ENCODE measurements around the gene PHC2. TPM values are rescaled to one million over a fixed set of nuclear protein-coding genes. Genes with fewer than 3 reads are reported as not detected.

PHC2 gene
- total RNA-seq, 1 experiment from 2014 or later: 176 TPM

- H3K79me2 ChIP-seq (ENCODE audit: insufficient read depth, low read length): peaks cover 38% of the 10 kb centered on the region
Measured at GRCh38 chr1:33350611-33351280, 80.1 kb downstream of the PHC2 start.

More at GRCh38 chr1:33350611-33351280, 80.1 kb downstream of the PHC2 start:
- CTCF ChIA-PET: interaction anchor here (0.8 to 1.3 kb wide), 2 partner anchors 19 to 121 kb away, joined by 3 to 4 read pairs; no protein-coding TSS in a partner anchor
- H3K4me2 ChIP-seq (ENCODE audit: low read length): peak overlapping the region; percentile 96
- ATAC-seq: no peak
- H3K4me3 ChIP-seq (replicated peaks in 1 of 2; ENCODE audit: low read depth in 1 of 2, low read length in 2 of 2): peak overlapping the region; percentile 47 to 70
- DNase-seq (ENCODE audit: low read depth, low spot score): no peak
- H3K9me3 ChIP-seq (ENCODE audit: control insufficient read depth in 1 of 2, insufficient read depth in 1 of 2, low read depth in 1 of 2, low read length in 2 of 2): no peaks in the 10 kb centered on the region
- TF ChIP-seq YY1 (IDR thresholded peaks at IDR 0.05; ENCODE audit: extremely low read depth, insufficient replicate concordance, low read depth, low read length) (no peak), RAD21 (IDR thresholded peaks at IDR 0.05; ENCODE audit: low read depth) (no peak), ATF3 (IDR thresholded peaks at IDR 0.05) (no peak), ELF1 (IDR thresholded peaks at IDR 0.05; ENCODE audit: borderline replicate concordance, low read depth) (no peak), CTCF (IDR thresholded peaks at IDR 0.05 in 2 of 3, conservative IDR thresholded peaks at IDR 0.05 in 1 of 3; ENCODE audit: borderline replicate concordance in 1 of 3, insufficient read depth in 1 of 3, low read depth in 2 of 3, low read length in 2 of 3) (no peak), POLR2AphosphoS5 (IDR thresholded peaks at IDR 0.05; ENCODE audit: low read depth, low read length) (no peak), SP1 (IDR thresholded peaks at IDR 0.05; ENCODE audit: low read depth) (no peak)
- TF ChIP-seq, protein P1, sequence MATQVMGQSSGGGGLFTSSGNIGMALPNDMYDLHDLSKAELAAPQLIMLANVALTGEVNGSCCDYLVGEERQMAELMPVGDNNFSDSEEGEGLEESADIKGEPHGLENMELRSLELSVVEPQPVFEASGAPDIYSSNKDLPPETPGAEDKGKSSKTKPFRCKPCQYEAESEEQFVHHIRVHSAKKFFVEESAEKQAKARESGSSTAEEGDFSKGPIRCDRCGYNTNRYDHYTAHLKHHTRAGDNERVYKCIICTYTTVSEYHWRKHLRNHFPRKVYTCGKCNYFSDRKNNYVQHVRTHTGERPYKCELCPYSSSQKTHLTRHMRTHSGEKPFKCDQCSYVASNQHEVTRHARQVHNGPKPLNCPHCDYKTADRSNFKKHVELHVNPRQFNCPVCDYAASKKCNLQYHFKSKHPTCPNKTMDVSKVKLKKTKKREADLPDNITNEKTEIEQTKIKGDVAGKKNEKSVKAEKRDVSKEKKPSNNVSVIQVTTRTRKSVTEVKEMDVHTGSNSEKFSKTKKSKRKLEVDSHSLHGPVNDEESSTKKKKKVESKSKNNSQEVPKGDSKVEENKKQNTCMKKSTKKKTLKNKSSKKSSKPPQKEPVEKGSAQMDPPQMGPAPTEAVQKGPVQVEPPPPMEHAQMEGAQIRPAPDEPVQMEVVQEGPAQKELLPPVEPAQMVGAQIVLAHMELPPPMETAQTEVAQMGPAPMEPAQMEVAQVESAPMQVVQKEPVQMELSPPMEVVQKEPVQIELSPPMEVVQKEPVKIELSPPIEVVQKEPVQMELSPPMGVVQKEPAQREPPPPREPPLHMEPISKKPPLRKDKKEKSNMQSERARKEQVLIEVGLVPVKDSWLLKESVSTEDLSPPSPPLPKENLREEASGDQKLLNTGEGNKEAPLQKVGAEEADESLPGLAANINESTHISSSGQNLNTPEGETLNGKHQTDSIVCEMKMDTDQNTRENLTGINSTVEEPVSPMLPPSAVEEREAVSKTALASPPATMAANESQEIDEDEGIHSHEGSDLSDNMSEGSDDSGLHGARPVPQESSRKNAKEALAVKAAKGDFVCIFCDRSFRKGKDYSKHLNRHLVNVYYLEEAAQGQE (IDR thresholded peaks at IDR 0.05; ENCODE audit: low read depth): no peak
- TF ChIP-seq, protein P2, sequence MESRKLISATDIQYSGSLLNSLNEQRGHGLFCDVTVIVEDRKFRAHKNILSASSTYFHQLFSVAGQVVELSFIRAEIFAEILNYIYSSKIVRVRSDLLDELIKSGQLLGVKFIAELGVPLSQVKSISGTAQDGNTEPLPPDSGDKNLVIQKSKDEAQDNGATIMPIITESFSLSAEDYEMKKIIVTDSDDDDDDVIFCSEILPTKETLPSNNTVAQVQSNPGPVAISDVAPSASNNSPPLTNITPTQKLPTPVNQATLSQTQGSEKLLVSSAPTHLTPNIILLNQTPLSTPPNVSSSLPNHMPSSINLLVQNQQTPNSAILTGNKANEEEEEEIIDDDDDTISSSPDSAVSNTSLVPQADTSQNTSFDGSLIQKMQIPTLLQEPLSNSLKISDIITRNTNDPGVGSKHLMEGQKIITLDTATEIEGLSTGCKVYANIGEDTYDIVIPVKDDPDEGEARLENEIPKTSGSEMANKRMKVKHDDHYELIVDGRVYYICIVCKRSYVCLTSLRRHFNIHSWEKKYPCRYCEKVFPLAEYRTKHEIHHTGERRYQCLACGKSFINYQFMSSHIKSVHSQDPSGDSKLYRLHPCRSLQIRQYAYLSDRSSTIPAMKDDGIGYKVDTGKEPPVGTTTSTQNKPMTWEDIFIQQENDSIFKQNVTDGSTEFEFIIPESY (IDR thresholded peaks at IDR 0.05; ENCODE audit: extremely low read depth, insufficient replicate concordance, low read length): no peak
- no peaks in the 10 kb centered on the region for H3K27me3 ChIP-seq (ENCODE audit: insufficient read depth, low read length)
- RAD21 ChIA-PET (ENCODE audit: low non-redundant PET in 1 of 2, low total read pairs in 2 of 2, uncharacterized antibody in 2 of 2, unreplicated experiment in 2 of 2): no interaction called here
- H3K4me1 ChIP-seq (ENCODE audit: control insufficient read depth in 1 of 2, insufficient read depth in 2 of 2, low read length in 2 of 2): peaks cover 25 to 44% of the 10 kb centered on the region in 2 experiments
- BruUV-seq (replicated peaks): TSS peak; percentile 28
- POLR2A ChIA-PET: no interaction called here
- H3K36me3 ChIP-seq (ENCODE audit: control insufficient read depth in 1 of 2, insufficient read depth in 2 of 2, low read length in 2 of 2): peaks cover 14 to 20% of the 10 kb centered on the region in 2 experiments; a peak in 3 of 4 replicates
- H3K9me2 ChIP-seq (ENCODE audit: insufficient read depth): no peaks in the 10 kb centered on the region
- H3K27ac ChIP-seq (ENCODE audit: low read depth, low read length): peak overlapping the region; percentile 82
- H3K9ac ChIP-seq (ENCODE audit: low read length): peak overlapping the region; percentile 88
- H4K20me1 ChIP-seq (ENCODE audit: insufficient read depth): no peaks in the 10 kb centered on the region
- H2AFZ ChIP-seq (ENCODE audit: low read depth, low read length, poor library complexity, severe bottlenecking): no peak overlapping the region
- intact Hi-C loops (cut with micrococcal nuclease): loop anchor here (10.0 kb wide), 1 partner anchor 256 kb away; no protein-coding TSS in a partner anchor

All from HCT116 (cell line).